Mucosa of descending colon (tissue), 3 donors: ENCODE results near the gene STAT5B. TPM values are rescaled to one million over a fixed set of nuclear protein-coding genes. Genes with fewer than 3 reads are reported as not detected.
A peak's percentile ranks its signal among the peaks of the same experiment; 100 is the strongest.

Experiments used
- ATAC-seq: fragments of 200-7000 bp; cut with Tn5 transposase; one replicate; pipeline ENCODE4 v1.9.1; 2020; ENCODE audit warnings: mild to moderate bottlenecking, moderate library complexity
- DNase-seq, 3 donors: peaks; one replicate each; pipeline ENCODE4 v3.0.0-alpha.2; 2020
- H3K36me3 ChIP-seq: fragments of 200-600 bp; one replicate; pipeline ENCODE4 v1.8.0; 2021; ENCODE audit warnings: low read depth, mild to moderate bottlenecking
- H3K4me1 ChIP-seq: fragments of 200-600 bp; one replicate; pipeline ENCODE4 v1.8.0; 2021; ENCODE audit warnings: low read depth, mild to moderate bottlenecking
- H3K4me3 ChIP-seq: fragments of 200-600 bp; one replicate; pipeline ENCODE4 v1.8.0; 2021; ENCODE audit warnings: mild to moderate bottlenecking
- H3K9me3 ChIP-seq: fragments of 200-600 bp; one replicate; pipeline ENCODE4 v1.8.0; 2021; ENCODE audit warnings: mild to moderate bottlenecking
- CTCF ChIP-seq: fragments of 200-600 bp; IDR thresholded peaks from one replicate; pipeline ENCODE4 v1.8.0; 2022; ENCODE audit warnings: antibody characterized with exemption, mild to moderate bottlenecking
- intact Hi-C, 2 donors: fragments of 100-400 bp; cut with DNase I in 1 of 2; cut with micrococcal nuclease in 1 of 2; formaldehyde crosslinking; loops; one replicate each; pipeline versions ENCODE4 v1.11.0 to v1.11.1; 2022; cut with DNase I, micrococcal nuclease
- total RNA-seq, 3 donors: library from RNA; stranded (reverse); fragmentation: NEBNext Ultra II Directional in 2 of 3; extraction: Animal tissue kit (Norgen Biotek cat#: 25700) in 2 of 3; gene quantifications; one replicate each; pipeline versions ENCODE4 v1.2.1 to v1.2.4, GENCODE V29; 2021 to 2023
- donor health status: DM: no; HTN: no; CAD: no; lungs with moderate emphysema.
- donor health status: DM: no; HTN: no; CAD: no.
- donor health status: DM: no; HTN: yes; CAD: no.

Gene STAT5B
- total RNA-seq, 3 donors from 2014 or later: 30.1 to 93.0 (median 32.2) TPM

- no peak for TF ChIP-seq CTCF
- intact Hi-C loops: no loop called here
- Histone ChIP-seq H3K4me1 (peaks cover 9% of the 10 kb centered on the region), H3K4me3 (no peak overlapping the region), H3K9me3 (no peaks in the 10 kb centered on the region), H3K36me3 (no peaks in the 10 kb centered on the region)
- ATAC-seq: no peak
- no peak for DNase-seq
Measured at GRCh38 chr17:42284024-42284369, 7.8 kb upstream of the STAT5B start.

GRCh38 chr17:42283241-42284023 lies 7.2 kb upstream of the STAT5B start:
- ATAC-seq (no peak), DNase-seq (no peak)
- peaks cover 9% of the 10 kb centered on the region for H3K4me1 ChIP-seq
- no peak overlapping the region for H3K4me3 ChIP-seq
- no peaks in the 10 kb centered on the region for H3K9me3 ChIP-seq
- intact Hi-C loops: no loop called here
- no peak for TF ChIP-seq CTCF
- H3K36me3 ChIP-seq: no peaks in the 10 kb centered on the region

GRCh38 chr17:42282478-42283080 lies 6.4 kb upstream of the STAT5B start:
- Histone ChIP-seq H3K4me1 (peaks cover 9% of the 10 kb centered on the region), H3K9me3 (no peaks in the 10 kb centered on the region), H3K4me3 (no peak overlapping the region), H3K36me3 (no peaks in the 10 kb centered on the region)
- TF ChIP-seq CTCF: no peak
- DNase-seq (no peak), ATAC-seq (no peak)
- intact Hi-C loops: no loop called here

GRCh38 chr17:42281571-42282096 lies 5.4 kb upstream of the STAT5B start:
- DNase-seq: no peak
- intact Hi-C loops: no loop called here
- peak; percentile 35 for ATAC-seq
- H3K4me3 ChIP-seq: no peak overlapping the region
- peaks cover 8% of the 10 kb centered on the region for H3K4me1 ChIP-seq
- TF ChIP-seq CTCF: no peak
- H3K36me3 ChIP-seq: no peaks in the 10 kb centered on the region
- H3K9me3 ChIP-seq: no peaks in the 10 kb centered on the region

GRCh38 chr17:42279776-42280630 lies 3.8 kb upstream of the STAT5B start:
- Histone ChIP-seq H3K4me3 (no peak overlapping the region), H3K36me3 (no peaks in the 10 kb centered on the region), H3K4me1 (peaks cover 3% of the 10 kb centered on the region), H3K9me3 (no peaks in the 10 kb centered on the region)
- no peak for TF ChIP-seq CTCF
- intact Hi-C loops: no loop called here
- DNase-seq (no peak), ATAC-seq (no peak)
